SK-N-SH treated with all-trans-retinoic acid at 6 μM for 48 hours (cell line): ENCODE data around the gene RABGAP1.

Experiments
- ZC3H10 ChIP-seq: fragments of 250-450 bp; sonication (Bioruptor Pico); IDR thresholded peaks from 2 replicates; pipeline ENCODE4 v1.5.1; 2021; ENCODE audit warnings: mild to moderate bottlenecking, moderate library complexity
- ZNF565 ChIP-seq: fragments of 450-650 bp; formaldehyde crosslinking; conservative IDR thresholded peaks from 2 replicates; pipeline ENCODE4 v1.5.0; 2020; ENCODE audit warnings: low read depth, mild to moderate bottlenecking, moderate library complexity

DNA sequence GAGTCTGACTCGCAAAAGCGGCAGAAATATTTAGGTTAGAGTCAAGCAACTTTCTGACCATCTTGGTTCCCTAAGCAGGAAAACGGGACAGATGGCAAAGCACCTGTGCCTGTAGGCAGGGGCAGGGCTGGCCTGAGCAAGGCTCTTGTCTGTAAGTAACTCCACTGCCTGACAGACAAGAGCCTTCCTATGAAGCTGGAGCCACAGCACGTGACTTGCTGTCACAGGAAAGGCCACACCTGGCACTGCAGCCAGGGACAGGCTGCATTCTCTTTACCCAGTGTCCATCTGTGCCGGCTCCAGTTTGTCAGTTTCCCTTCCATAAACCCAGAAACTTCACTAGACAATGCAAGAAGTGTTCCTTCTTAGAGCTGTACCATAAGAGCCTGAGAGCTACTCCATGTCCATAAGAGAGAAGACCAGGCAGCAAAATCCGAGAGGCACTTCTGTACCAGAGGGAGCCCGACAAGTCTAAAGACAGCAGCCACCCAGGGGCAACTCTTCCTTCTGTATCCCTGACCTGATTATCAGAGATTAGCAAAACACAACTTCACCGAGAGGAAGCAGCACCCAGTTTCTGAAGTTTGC is 170.7 kb downstream of the RABGAP1 start:
- TF ChIP-seq ZC3H10 (CRISPR knock-in tag) (no peak), ZNF565 (no peak)
